ENCODE measurements around the gene TMEM41B.
"Not testable (repeated sequence)": the region's sequence is repeated elsewhere in the genome, so short reads cannot be mapped to it uniquely, and the experiment has no call there.

The TMEM41B gene

GRCh38 chr11:9264316-9265210 lies 49.8 kb downstream of the TMEM41B start:
- Histone ChIP-seq H3K27me3 (replicated peaks; ENCODE audit: insufficient read depth, low read length) (peaks cover 34% of the 10 kb centered on the region), H3K79me2 (ENCODE audit: low read length) (no peaks in the 10 kb centered on the region), H3K4me1 (ENCODE audit: low read length) (peaks cover 17% of the 10 kb centered on the region), H3K9ac (ENCODE audit: low read length) (no peak overlapping the region), H3K9me3 (replicated peaks; ENCODE audit: insufficient read depth, low read length) (no peaks in the 10 kb centered on the region), H3F3A (ENCODE audit: insufficient read depth, low read length) (peaks cover 14% of the 10 kb centered on the region), H4K20me1 (ENCODE audit: insufficient read depth, low read length) (no peaks in the 10 kb centered on the region), H3K27ac (ENCODE audit: low read length) (no peak overlapping the region), H3K4me3 (ENCODE audit: low read length) (peak overlapping the region; percentile 49), H3K36me3 (replicated peaks; ENCODE audit: insufficient read depth, low read length) (no peaks in the 10 kb centered on the region), H3K9me2 (replicated peaks; ENCODE audit: insufficient read depth, low read length) (no peaks in the 10 kb centered on the region), H2AFZ (ENCODE audit: low read length) (no peak overlapping the region), H3K4me2 (ENCODE audit: low read depth, low read length) (peak overlapping the region; percentile 83)
- TF ChIP-seq EZH2phosphoT487 (IDR thresholded peaks at IDR 0.05; ENCODE audit: low read length) (no peak), EZH2 (optimal IDR thresholded peaks at IDR 0.05; ENCODE audit: low read depth, low read length) (no peak), CTCF (IDR thresholded peaks at IDR 0.05; ENCODE audit: low read length) (no peak)
- no peak for DNase-seq

GRCh38 chr11:9263840-9264315 lies 50.5 kb downstream of the TMEM41B start:
- peak; percentile 84 for DNase-seq
- Histone ChIP-seq H2AFZ (ENCODE audit: low read length) (no peak overlapping the region), H3K9me2 (replicated peaks; ENCODE audit: insufficient read depth, low read length) (no peaks in the 10 kb centered on the region), H3K4me1 (ENCODE audit: low read length) (peaks cover 17% of the 10 kb centered on the region), H3K4me2 (ENCODE audit: low read depth, low read length) (peak overlapping the region; percentile 83), H3K79me2 (ENCODE audit: low read length) (no peaks in the 10 kb centered on the region), H3K4me3 (ENCODE audit: low read length) (peak overlapping the region; percentile 49), H3K27ac (ENCODE audit: low read length) (no peak overlapping the region), H3K9me3 (replicated peaks; ENCODE audit: insufficient read depth, low read length) (no peaks in the 10 kb centered on the region), H4K20me1 (ENCODE audit: insufficient read depth, low read length) (no peaks in the 10 kb centered on the region), H3F3A (ENCODE audit: insufficient read depth, low read length) (peaks cover 14% of the 10 kb centered on the region), H3K27me3 (replicated peaks; ENCODE audit: insufficient read depth, low read length) (peaks cover 34% of the 10 kb centered on the region), H3K9ac (ENCODE audit: low read length) (no peak overlapping the region), H3K36me3 (replicated peaks; ENCODE audit: insufficient read depth, low read length) (no peaks in the 10 kb centered on the region)
- TF ChIP-seq EZH2 (optimal IDR thresholded peaks at IDR 0.05; ENCODE audit: low read depth, low read length) (no peak), EZH2phosphoT487 (IDR thresholded peaks at IDR 0.05; ENCODE audit: low read length) (no peak), CTCF (IDR thresholded peaks at IDR 0.05; ENCODE audit: low read length) (no peak)

- H3K4me1 ChIP-seq (ENCODE audit: low read length), result peaks cover 17% of the 10 kb centered on the region
- H4K20me1 ChIP-seq (ENCODE audit: insufficient read depth, low read length); H3K79me2 ChIP-seq (ENCODE audit: low read length); H3K36me3 ChIP-seq (replicated peaks; ENCODE audit: insufficient read depth, low read length); H3K9me2 ChIP-seq (replicated peaks; ENCODE audit: insufficient read depth, low read length); H3K4me2 ChIP-seq (ENCODE audit: low read depth, low read length); H3K4me3 ChIP-seq (ENCODE audit: low read length); H3K9ac ChIP-seq (ENCODE audit: low read length); H2AFZ ChIP-seq (ENCODE audit: low read length); H3K9me3 ChIP-seq (replicated peaks; ENCODE audit: insufficient read depth, low read length); H3K27ac ChIP-seq (ENCODE audit: low read length): not testable (repeated sequence)
- H3F3A ChIP-seq (ENCODE audit: insufficient read depth, low read length), result peaks cover 14% of the 10 kb centered on the region
- peaks cover 22% of the 10 kb centered on the region for H3K27me3 ChIP-seq (replicated peaks; ENCODE audit: insufficient read depth, low read length)
- peak; percentile 77 for DNase-seq
Measured at GRCh38 chr11:9260838-9261146, 53.6 kb downstream of the TMEM41B start.
